H1 (cell line): ENCODE results near the gene STXBP4. TPM values are rescaled to one million over a fixed set of nuclear protein-coding genes. Genes with fewer than 3 reads are reported as not detected.

Source experiments
- CTCF ChIA-PET: fragments of 300-600 bp; sonication (Branson Sonifier 250); formaldehyde crosslinking; loops from one replicate; lab custom pipeline; 2021; ENCODE audit not compliant: partially characterized antibody; lab: Charles Lee
- POLR2A ChIA-PET: fragments of 300-600 bp; sonication (Branson Sonifier 250); formaldehyde crosslinking; loops from one replicate; lab custom pipeline; 2021; ENCODE audit warnings: inconsistent platforms; ENCODE audit not compliant: partially characterized antibody; lab: Charles Lee
- DNase-seq, 2 experiments: peaks; one replicate each; pipeline versions ENCODE4 v3.0.0 to v3.0.0-alpha.2; 2010 to 2022; ENCODE audit warnings: low spot score in 2 of 2, low read depth in 1 of 2, mixed read lengths in 1 of 2
- FAIRE-seq: peaks from 2 replicates; lab custom pipeline; 2011; peaks lifted over from hg19 to GRCh38; lab: Jason Lieb, UNC
- H2AFZ ChIP-seq: 2 replicates; pipeline ENCODE4 v1.8.1; 2012; ENCODE audit warnings: low read length, inconsistent platforms
- H2AK5ac ChIP-seq: 2 replicates; pipeline ENCODE4 v1.6.1; 2013; ENCODE audit warnings: low read depth, low read length
- H2BK120ac ChIP-seq: replicated peaks from 2 replicates; pipeline ENCODE3; 2013; ENCODE audit warnings: low read depth, low read length, inconsistent platforms
- H2BK12ac ChIP-seq: 2 replicates; pipeline ENCODE4 v1.6.1; 2013; ENCODE audit warnings: low read depth, low read length
- H2BK15ac ChIP-seq: 2 replicates; pipeline ENCODE4 v1.6.1; 2013; ENCODE audit warnings: low read length
- H2BK20ac ChIP-seq: 2 replicates; pipeline ENCODE4 v1.6.1; 2013; ENCODE audit warnings: low read length
- H2BK5ac ChIP-seq: 2 replicates; pipeline ENCODE4 v1.6.1; 2013; ENCODE audit warnings: low read depth, low read length
- H3K14ac ChIP-seq: 2 replicates; pipeline ENCODE4 v1.6.1; 2013; ENCODE audit warnings: inconsistent platforms; ENCODE audit not compliant: insufficient read length
- H3K18ac ChIP-seq: 2 replicates; pipeline ENCODE4 v1.6.1; 2013; ENCODE audit warnings: low read length; ENCODE audit errors: extremely low read depth
- H3K23ac ChIP-seq: 2 replicates; pipeline ENCODE4 v1.6.1; 2013; ENCODE audit warnings: inconsistent platforms; ENCODE audit not compliant: insufficient read length
- H3K23me2 ChIP-seq: 2 replicates; pipeline ENCODE4 v1.6.1; 2013; ENCODE audit warnings: low read depth, low read length
- H3K27ac ChIP-seq: 2 replicates; pipeline ENCODE4 v1.6.1; 2011; ENCODE audit warnings: low read depth, low read length, inconsistent platforms
- H3K27me3 ChIP-seq, 4 experiments: replicated peaks in 1 of 4; 1 replicate in 1 of 4; 2 replicates in 3 of 4; pipeline versions ENCODE4 v1.6.1 to v1.8.1; 2011 to 2013; ENCODE audit warnings: low read length in 3 of 4, mild to moderate bottlenecking in 3 of 4, inconsistent platforms in 2 of 4, mixed read lengths in 2 of 4, moderate library complexity in 1 of 4; ENCODE audit not compliant: control insufficient read depth in 3 of 4, insufficient read depth in 3 of 4; ENCODE audit errors: extremely low read depth in 1 of 4
- H3K36me3 ChIP-seq, 4 experiments: 2 replicates each; pipeline versions ENCODE4 v1.6.1 to v1.8.1; 2011 to 2013; ENCODE audit warnings: mild to moderate bottlenecking in 4 of 4, low read length in 3 of 4, moderate library complexity in 2 of 4, control low read depth in 1 of 4, inconsistent platforms in 1 of 4; ENCODE audit not compliant: insufficient read depth in 4 of 4, control insufficient read depth in 2 of 4
- H3K4ac ChIP-seq: replicated peaks from 2 replicates; pipeline ENCODE3; 2013; ENCODE audit warnings: low read length, low read depth, mixed read lengths, inconsistent platforms; ENCODE audit not compliant: insufficient read length
- H3K4me1 ChIP-seq, 4 experiments: replicated peaks in 1 of 4; 1 replicate in 1 of 4; 2 replicates in 3 of 4; pipeline versions ENCODE4 v1.6.1 to v1.8.1; 2011 to 2013; ENCODE audit warnings: low read length in 3 of 4, inconsistent platforms in 2 of 4, mixed read lengths in 1 of 4; ENCODE audit not compliant: insufficient read depth in 4 of 4, control insufficient read depth in 3 of 4
- H3K4me2 ChIP-seq, 2 experiments: 2 replicates each; pipeline versions ENCODE4 v1.6.1 to v1.8.1; 2011 to 2013; ENCODE audit warnings: low read depth in 2 of 2, low read length in 2 of 2, control low read depth in 1 of 2, inconsistent platforms in 1 of 2, mild to moderate bottlenecking in 1 of 2; ENCODE audit not compliant: insufficient read depth in 1 of 2
- H3K4me3 ChIP-seq, 4 experiments: fragments of 200-600, 300-600 bp in 1 of 4; sonication (generic), shearing (Covaris generic), sonication (Bioruptor Twin) in 1 of 4; 2 replicates each; pipeline versions ENCODE4 v1.5.1 to v1.8.1; 2011 to 2016; ENCODE audit warnings: low read length in 4 of 4, low read depth in 3 of 4, control low read depth in 2 of 4, inconsistent platforms in 2 of 4, mild to moderate bottlenecking in 2 of 4, mixed read lengths in 1 of 4, moderate library complexity in 1 of 4; ENCODE audit not compliant: insufficient read depth in 2 of 4; ENCODE audit errors: extremely low read depth in 1 of 4
- H3K56ac ChIP-seq: replicated peaks from 2 replicates; pipeline ENCODE3; 2013; ENCODE audit warnings: low read depth, mild to moderate bottlenecking, mixed read lengths, low read length, inconsistent platforms; ENCODE audit not compliant: insufficient read length
- H3K79me1 ChIP-seq: 2 replicates; pipeline ENCODE4 v1.6.1; 2013; ENCODE audit warnings: low read depth, low read length, control low read depth
- H3K79me2 ChIP-seq, 2 experiments: 2 replicates each; pipeline versions ENCODE4 v1.6.1 to v1.8.1; 2012 to 2013; ENCODE audit warnings: low read length in 2 of 2, mild to moderate bottlenecking in 2 of 2, inconsistent platforms in 1 of 2; ENCODE audit not compliant: insufficient read depth in 2 of 2, control insufficient read depth in 1 of 2
- H3K9ac ChIP-seq, 4 experiments: replicated peaks in 1 of 4; 1 replicate in 1 of 4; 2 replicates in 3 of 4; pipeline versions ENCODE4 v1.6.1 to v1.8.1; 2011 to 2013; ENCODE audit warnings: low read depth in 3 of 4, low read length in 3 of 4, control low read depth in 2 of 4, mild to moderate bottlenecking in 2 of 4, moderate library complexity in 2 of 4, inconsistent platforms in 1 of 4; ENCODE audit errors: extremely low read depth in 1 of 4
- H3K9me3 ChIP-seq, 2 experiments: 2 replicates each; pipeline versions ENCODE4 v1.6.1 to v1.8.1; 2012 to 2013; ENCODE audit warnings: mild to moderate bottlenecking in 2 of 2, moderate library complexity in 2 of 2, control low read depth in 1 of 2, inconsistent platforms in 1 of 2, low read depth in 1 of 2, low read length in 1 of 2, mixed read lengths in 1 of 2; ENCODE audit not compliant: insufficient read depth in 2 of 2
- H4K20me1 ChIP-seq, 2 experiments: replicated peaks in 1 of 2; 2 replicates each; pipeline versions ENCODE3 to v1.8.1; 2011 to 2013; ENCODE audit warnings: inconsistent platforms in 2 of 2, low read length in 2 of 2, mild to moderate bottlenecking in 1 of 2; ENCODE audit not compliant: insufficient read depth in 2 of 2, control insufficient read depth in 1 of 2
- H4K5ac ChIP-seq: 2 replicates; pipeline ENCODE4 v1.6.1; 2013; ENCODE audit warnings: low read length, low read depth, mixed read lengths, inconsistent platforms; ENCODE audit not compliant: insufficient read length
- H4K8ac ChIP-seq: 2 replicates; pipeline ENCODE4 v1.8.0; 2013; ENCODE audit warnings: mild to moderate bottlenecking, moderate library complexity, low read length, inconsistent platforms; ENCODE audit not compliant: insufficient read depth; ENCODE audit errors: extremely low read depth
- H4K91ac ChIP-seq: replicated peaks from 2 replicates; pipeline ENCODE3; 2013; ENCODE audit warnings: low read length, mixed read lengths, inconsistent platforms; ENCODE audit not compliant: insufficient read length
- PHF8 ChIP-seq: fragments of 200-600 bp; sonication (generic); conservative IDR thresholded peaks from 2 replicates; pipeline ENCODE4 v1.7.1; 2012; ENCODE audit warnings: low read depth, mild to moderate bottlenecking, inconsistent platforms, low read length, moderate library complexity
- POU5F1 ChIP-seq: IDR thresholded peaks from 2 replicates; pipeline ENCODE4 v1.6.1; 2011; ENCODE audit warnings: low read depth, mild to moderate bottlenecking, low read length, moderate library complexity
- RXRA ChIP-seq: IDR thresholded peaks from 2 replicates; pipeline ENCODE4 v1.6.1; 2011; ENCODE audit warnings: low read depth, mild to moderate bottlenecking, low read length, moderate library complexity; ENCODE audit not compliant: insufficient read depth
- TEAD4 ChIP-seq: IDR thresholded peaks from 2 replicates; pipeline ENCODE4 v1.6.1; 2012; ENCODE audit warnings: low read depth, low read length, inconsistent platforms, mixed read lengths
- WGBS, 2 experiments: shearing (Covaris generic) in 1 of 2; methylation state at CpG; one replicate each; pipeline versions ENCODE4 v1.1.6 to v1.1.7; 2013 to 2015; ENCODE audit warnings: low lambda C conversion rate in 2 of 2, mixed read lengths in 2 of 2, inconsistent platforms in 1 of 2, low coverage in 1 of 2, missing lambda C conversion rate in 1 of 2; ENCODE audit not compliant: insufficient replicate concordance in 2 of 2, insufficient coverage in 1 of 2, insufficient read length in 1 of 2; ENCODE audit errors: extremely low coverage in 1 of 2, missing lambda C conversion rate in 1 of 2; 5-methylcytosine and 5-hydroxymethylcytosine counted together
- polyA plus RNA-seq, 7 experiments: library from polyadenylated mRNA; depleted of rRNA in 3 of 7; stranded (reverse) in 5 of 7; unstranded in 2 of 7; fragments of >200 nt in 5 of 7; fragments of 200-250 nt in 2 of 7; gene quantifications; 1 replicate in 5 of 7; 2 replicates in 1 of 7; 4 replicates in 1 of 7; pipeline versions ENCODE4 v1.2.1 to v1.2.3, GENCODE V29; 2011 to 2013; ENCODE audit warnings: missing spikeins in 2 of 7, mixed read lengths in 2 of 7
- total RNA-seq: library from RNA; stranded (reverse); fragmentation: NEBNext Ultra II Directional; extraction: Animal tissue kit (Norgen Biotek cat#: 25700); gene quantifications from 2 replicates; pipeline ENCODE4 v1.2.1, GENCODE V29; 2021

STXBP4 gene
- total and polyA plus RNA-seq, 2 of the 8 experiments (the other 6 are each of a cell fraction or from before 2014, with no cell fraction given): 3.2 to 18.5 TPM

DNA sequence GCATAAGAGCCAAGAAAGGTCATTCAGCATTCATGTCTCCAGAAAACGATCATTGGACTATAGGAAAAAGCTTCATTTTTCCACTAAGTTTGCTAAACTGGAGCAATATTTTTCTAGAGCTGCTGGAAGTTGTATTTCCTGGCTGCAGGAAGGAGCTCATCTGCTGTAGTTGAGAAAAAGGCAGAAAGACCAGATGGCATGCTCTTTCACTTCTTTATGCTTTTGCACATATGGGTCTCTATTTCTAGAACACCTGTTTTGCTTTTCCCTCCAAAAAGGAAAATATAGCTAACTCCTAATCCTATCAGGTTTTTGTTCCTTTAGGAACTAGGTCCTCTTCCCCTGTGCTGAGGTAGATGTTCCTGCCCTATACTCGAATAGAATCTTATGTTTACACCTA lies 234.3 kb downstream of the STXBP4 start:
- no peak overlapping the region for H3K14ac ChIP-seq
- FAIRE-seq: no peak
- no peaks in the 10 kb centered on the region for H3K23me2 ChIP-seq
- DNase-seq: no peak
- no peaks in the 10 kb centered on the region for H3K36me3 ChIP-seq
- H2AK5ac ChIP-seq: no peak overlapping the region
- TF ChIP-seq TEAD4 (no peak), PHF8 (no peak), RXRA (no peak), POU5F1 (no peak)
- TF ChIP-seq, all 59 proteins: peak for 0
- no peak overlapping the region for H2AFZ ChIP-seq
- H2BK5ac ChIP-seq: no peak overlapping the region
- H3K56ac ChIP-seq: no peak overlapping the region
- CTCF ChIA-PET: no interaction called here
- no peak overlapping the region for H3K9ac ChIP-seq
- WGBS, 2 experiments: 85% methylated on average over 2 of the region's 2 CpGs; no CpG with 5 or more reads in 1 of the 2 experiments
- H4K8ac ChIP-seq: no peak overlapping the region
- no peak overlapping the region for H4K5ac ChIP-seq
- H2BK20ac ChIP-seq: no peak overlapping the region
- H4K20me1 ChIP-seq: no peaks in the 10 kb centered on the region
- H3K27me3 ChIP-seq: no peaks in the 10 kb centered on the region
- H3K27ac ChIP-seq: no peak overlapping the region
- peaks cover 0 to 4% (median 0%) of the 10 kb centered on the region in 4 experiments; a peak in 2 of 7 replicates for H3K4me1 ChIP-seq
- H2BK12ac ChIP-seq: no peak overlapping the region
- no peaks in the 10 kb centered on the region for H3K79me2 ChIP-seq
- POLR2A ChIA-PET: no interaction called here
- no peak overlapping the region for H3K23ac ChIP-seq
- no peaks in the 10 kb centered on the region for H3K79me1 ChIP-seq
- H3K4ac ChIP-seq: no peak overlapping the region
- no peaks in the 10 kb centered on the region for H3K9me3 ChIP-seq
- H2BK15ac ChIP-seq: no peak overlapping the region
- no peak overlapping the region for H3K4me3 ChIP-seq
- no peak overlapping the region for H2BK120ac ChIP-seq
- H4K91ac ChIP-seq: no peak overlapping the region
- no peak overlapping the region for H3K4me2 ChIP-seq
- no peak overlapping the region for H3K18ac ChIP-seq
